CD4-positive, alpha-beta T cell treated with Interleukin-12 subunit alpha and Interleukin-12 subunit beta, for 1 hour (primary cell): ENCODE measurements around the gene CCPG1.

ENCODE experiments used
- DNase-seq: peaks from one replicate; pipeline ENCODE4 v3.0.0-alpha.2; 2020

The CCPG1 gene

GRCh38 chr15:55379095-55379494 lies 29.1 kb downstream of the CCPG1 start:
- no peak for DNase-seq

- no peak for DNase-seq
Observed at GRCh38 chr15:55372701-55373440, 35.3 kb downstream of the CCPG1 start.

GRCh38 chr15:55366981-55367380 lies 41.2 kb downstream of the CCPG1 start:
- DNase-seq: no peak

- no peak for DNase-seq
Observed at GRCh38 chr15:55362641-55363040, 45.5 kb downstream of the CCPG1 start.

- DNase-seq: no peak
Observed at GRCh38 chr15:55361048-55361447, 47.1 kb downstream of the CCPG1 start.

- no peak for DNase-seq
Observed at GRCh38 chr15:55360256-55360655, 47.9 kb downstream of the CCPG1 start.

- DNase-seq: no peak
Observed at GRCh38 chr15:55358471-55358870, 49.7 kb downstream of the CCPG1 start.

GRCh38 chr15:55357774-55358173 lies 50.4 kb downstream of the CCPG1 start:
- DNase-seq: no peak

- DNase-seq: no peak
Observed at GRCh38 chr15:55356985-55357585, 51.1 kb downstream of the CCPG1 start.

- no peak for DNase-seq
Observed at GRCh38 chr15:55353025-55353424, 55.1 kb downstream of the CCPG1 start.

GRCh38 chr15:55349282-55349681 lies 58.9 kb downstream of the CCPG1 start:
- DNase-seq: no peak

- no peak for DNase-seq
Observed at GRCh38 chr15:55348281-55348778, 59.8 kb downstream of the CCPG1 start.

- no peak for DNase-seq
Observed at GRCh38 chr15:55344206-55344605, 64.0 kb downstream of the CCPG1 start.

- DNase-seq: no peak
Observed at GRCh38 chr15:55343168-55343567, 65.0 kb downstream of the CCPG1 start.

- no peak for DNase-seq
Observed at GRCh38 chr15:55337160-55337559, 71.0 kb downstream of the CCPG1 start.

GRCh38 chr15:55334997-55335396 lies 73.2 kb downstream of the CCPG1 start:
- no peak for DNase-seq

- DNase-seq: no peak
Observed at GRCh38 chr15:55334371-55334770, 73.8 kb downstream of the CCPG1 start.

GRCh38 chr15:55327387-55327786 lies 80.8 kb downstream of the CCPG1 start:
- DNase-seq: no peak

GRCh38 chr15:55322467-55322866 lies 85.7 kb downstream of the CCPG1 start:
- no peak for DNase-seq

GRCh38 chr15:55320963-55321362 lies 87.2 kb downstream of the CCPG1 start:
- no peak for DNase-seq

- no peak for DNase-seq
Observed at GRCh38 chr15:55320238-55320550, 88.0 kb downstream of the CCPG1 start.

- peak; percentile 12 for DNase-seq
Observed at GRCh38 chr15:55319537-55320237, 88.5 kb downstream of the CCPG1 start.

GRCh38 chr15:55318588-55319494 lies 89.3 kb downstream of the CCPG1 start, which contains the start of the genes PIGB and PIGBOS1:
TSS of gene PIGB (plus strand) at chr15:55319222. CDS start at chr15:55319251, 29 bp downstream.
TSS of gene PIGBOS1 (minus strand) at chr15:55319123. CDS start at chr15:55317792, 1,331 bp downstream.
- peak; percentile 85 for DNase-seq
